BLaER1 (cell line): Measurements from ENCODE around the gene C11orf54.
A peak's percentile ranks its signal among the peaks of the same experiment; 100 is the strongest.

Source experiments
- H3K27ac ChIP-seq: shearing (Covaris generic); formaldehyde crosslinking; 2 replicates; pipeline ENCODE4 v1.8.1; 2022
- H3K27me3 ChIP-seq: shearing (Covaris generic); formaldehyde crosslinking; 2 replicates; pipeline ENCODE4 v1.8.1; 2022
- H3K36me3 ChIP-seq: shearing (Covaris generic); formaldehyde crosslinking; 2 replicates; pipeline ENCODE4 v1.8.1; 2022
- H3K4me1 ChIP-seq: shearing (Covaris generic); formaldehyde crosslinking; 2 replicates; pipeline ENCODE4 v1.8.1; 2022
- H3K4me2 ChIP-seq: shearing (Covaris generic); formaldehyde crosslinking; 2 replicates; pipeline ENCODE4 v1.8.1; 2022
- H3K4me3 ChIP-seq: shearing (Covaris generic); formaldehyde crosslinking; 2 replicates; pipeline ENCODE4 v1.8.1; 2022
- H3K9ac ChIP-seq: shearing (Covaris generic); formaldehyde crosslinking; 2 replicates; pipeline ENCODE4 v1.8.1; 2022
- H3K9me3 ChIP-seq: shearing (Covaris generic); formaldehyde crosslinking; 2 replicates; pipeline ENCODE4 v1.8.1; 2022
- H4K20me1 ChIP-seq: shearing (Covaris generic); formaldehyde crosslinking; 2 replicates; pipeline ENCODE4 v1.8.1; 2022
- Cebpa-rat ChIP-seq: shearing (Covaris generic); IDR thresholded peaks from 2 replicates; pipeline ENCODE4 v1.8.1; 2022

Gene C11orf54

DNA sequence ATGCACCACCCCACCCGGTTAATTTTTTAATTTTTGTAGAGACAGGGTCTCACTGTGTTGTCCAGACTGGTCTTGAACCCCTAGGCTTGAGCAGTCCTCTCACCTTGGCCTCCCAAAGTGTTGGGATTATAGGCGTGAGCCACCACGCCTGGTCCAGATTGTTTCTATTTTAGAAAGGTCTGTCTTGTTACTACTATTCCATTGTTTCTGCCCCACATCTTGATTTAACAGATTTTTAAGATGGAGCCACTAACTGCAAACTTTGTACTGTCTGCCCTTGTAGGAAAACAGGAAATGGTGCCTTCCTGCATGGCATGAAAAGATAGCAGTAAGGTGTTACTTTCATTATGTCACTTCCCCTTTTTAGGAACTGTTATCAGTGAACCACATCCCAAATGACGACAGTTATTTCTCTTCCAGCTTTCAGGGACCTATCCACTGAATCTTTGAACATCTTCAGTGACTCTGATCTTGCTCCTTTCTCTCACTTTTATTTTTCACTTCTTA, 23.4 kb upstream of the C11orf54 start:
- H3K27ac ChIP-seq: peak overlapping the region; percentile 81
- peak overlapping the region; percentile 69 for H3K4me2 ChIP-seq
- H3K4me3 ChIP-seq: no peak overlapping the region
- peaks cover 6% of the 10 kb centered on the region; the same call in 1 of the 2 replicates for H3K9me3 ChIP-seq
- no peaks in the 10 kb centered on the region for H4K20me1 ChIP-seq
- H3K9ac ChIP-seq: no peak overlapping the region
- peaks cover 21% of the 10 kb centered on the region for H3K4me1 ChIP-seq
- H3K36me3 ChIP-seq: peaks cover 84% of the 10 kb centered on the region
- TF ChIP-seq Cebpa-rat: no peak
- no peaks in the 10 kb centered on the region for H3K27me3 ChIP-seq

DNA sequence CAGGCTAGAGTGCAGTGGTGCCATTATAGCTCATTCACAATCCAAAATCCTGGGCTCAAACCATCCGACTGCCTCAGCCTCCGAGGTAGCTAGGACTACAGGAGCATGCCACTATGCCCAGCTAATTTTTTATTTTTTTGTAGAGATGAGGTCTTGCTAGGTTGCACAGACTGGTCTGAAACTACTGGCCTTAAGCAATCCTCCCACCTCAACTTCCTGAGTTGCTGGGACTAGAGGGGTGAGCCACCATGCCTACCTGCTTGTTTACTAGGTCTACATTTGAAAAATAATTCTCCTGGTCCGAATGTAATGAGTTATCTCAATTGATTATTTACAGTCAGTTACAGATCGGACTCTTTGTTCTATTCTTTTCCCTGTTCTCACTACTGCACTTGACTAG, 22.2 kb upstream of the C11orf54 start:
- Histone ChIP-seq H3K27me3 (no peaks in the 10 kb centered on the region), H4K20me1 (no peaks in the 10 kb centered on the region), H3K9me3 (peaks cover 6% of the 10 kb centered on the region; the same call in 1 of the 2 replicates), H3K4me2 (no peak overlapping the region), H3K36me3 (peaks cover 82% of the 10 kb centered on the region), H3K27ac (peak overlapping the region; percentile 81; the same call in 1 of the 2 replicates), H3K9ac (no peak overlapping the region), H3K4me1 (peaks cover 21% of the 10 kb centered on the region), H3K4me3 (no peak overlapping the region)
- no peak for TF ChIP-seq Cebpa-rat

DNA sequence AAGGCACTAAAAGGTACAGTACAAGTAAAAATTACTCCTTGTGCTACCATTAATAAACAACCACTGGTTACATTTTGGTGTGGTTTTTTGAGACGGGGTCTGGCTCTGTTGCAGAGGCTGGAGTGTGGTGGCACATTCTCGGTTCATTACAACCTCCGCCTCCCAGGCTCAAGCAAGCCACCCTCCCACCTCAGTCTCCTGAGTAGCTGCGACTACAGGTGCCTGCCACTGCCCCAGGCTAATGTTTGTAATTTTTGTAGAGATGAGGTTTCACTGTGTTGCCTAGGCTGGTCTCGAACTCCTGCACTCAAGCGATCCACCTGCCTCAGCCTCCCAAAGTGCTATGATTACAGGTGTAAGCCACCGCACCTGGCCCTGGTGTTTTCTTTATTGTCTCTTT, 20.9 kb upstream of the C11orf54 start:
- H3K9ac ChIP-seq: no peak overlapping the region
- TF ChIP-seq Cebpa-rat: no peak
- no peak overlapping the region for H3K27ac ChIP-seq
- H3K4me2 ChIP-seq: no peak overlapping the region
- peaks cover 21% of the 10 kb centered on the region for H3K4me1 ChIP-seq
- H3K27me3 ChIP-seq: no peaks in the 10 kb centered on the region
- peaks cover under 1% of the 10 kb centered on the region; the same call in 1 of the 2 replicates for H3K9me3 ChIP-seq
- no peaks in the 10 kb centered on the region for H4K20me1 ChIP-seq
- H3K4me3 ChIP-seq: no peak overlapping the region
- peaks cover 82% of the 10 kb centered on the region for H3K36me3 ChIP-seq

DNA sequence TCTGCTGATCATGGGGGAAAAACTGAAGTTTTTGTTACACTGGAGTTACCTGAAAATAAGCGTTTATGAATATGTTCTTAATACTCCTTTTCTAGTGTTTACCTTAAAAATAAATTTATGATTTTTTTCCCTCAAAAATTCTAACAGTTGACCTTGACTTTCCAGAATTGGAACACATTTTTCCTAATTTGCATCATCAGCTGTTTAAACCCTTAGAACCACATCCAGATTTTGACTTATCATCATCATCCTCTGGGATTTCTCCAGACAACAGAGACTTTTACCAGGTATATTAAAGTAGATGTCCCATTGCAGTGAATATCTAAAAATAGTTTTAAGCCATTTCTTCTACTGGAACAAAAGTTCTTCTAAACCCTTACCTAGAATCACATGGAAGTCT, 17.4 kb upstream of the C11orf54 start:
- TF ChIP-seq Cebpa-rat: no peak
- no peak overlapping the region for H3K27ac ChIP-seq
- no peak overlapping the region for H3K4me3 ChIP-seq
- no peaks in the 10 kb centered on the region for H3K27me3 ChIP-seq
- peaks cover 22% of the 10 kb centered on the region for H4K20me1 ChIP-seq
- H3K9ac ChIP-seq: no peak overlapping the region
- no peaks in the 10 kb centered on the region for H3K9me3 ChIP-seq
- H3K4me2 ChIP-seq: no peak overlapping the region
- H3K36me3 ChIP-seq: peaks cover 94% of the 10 kb centered on the region
- no peaks in the 10 kb centered on the region for H3K4me1 ChIP-seq

DNA sequence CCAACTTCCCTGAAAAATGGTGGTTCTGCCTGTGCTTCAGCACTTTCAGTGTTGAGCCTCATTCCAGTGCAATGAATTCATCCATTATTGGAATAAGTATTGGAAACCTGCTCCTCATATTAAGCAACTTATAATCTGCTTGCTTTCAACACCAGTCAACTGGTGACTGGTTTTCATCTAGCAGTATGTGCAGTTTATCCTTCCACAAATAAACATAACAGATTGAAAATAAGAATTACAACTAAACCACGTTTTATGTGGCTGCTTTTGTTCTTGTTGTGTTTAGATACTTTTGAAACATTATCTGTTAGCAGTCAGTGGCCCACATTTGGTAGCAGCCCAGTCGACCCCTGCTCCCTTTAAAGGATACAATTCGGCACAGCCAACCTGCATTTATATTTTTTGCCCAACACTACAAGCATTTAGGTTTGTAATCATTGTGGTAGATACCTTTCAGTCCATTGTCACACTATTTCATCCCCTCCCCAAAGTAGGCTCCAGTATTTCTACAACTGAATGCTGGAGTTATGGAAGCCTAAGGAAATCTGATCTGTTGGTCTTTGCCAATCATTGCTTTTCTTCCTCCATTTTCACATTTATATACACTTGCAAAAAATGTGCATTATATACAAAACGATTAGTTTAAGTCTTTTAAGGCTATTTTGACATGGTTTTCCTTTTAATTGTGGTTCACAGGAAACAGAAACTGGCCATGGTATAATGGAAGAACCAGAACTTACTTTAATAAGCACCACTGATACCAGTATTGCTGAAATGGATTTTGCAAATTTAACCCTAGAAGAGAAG, 13.3 kb upstream of the C11orf54 start:
- Histone ChIP-seq H3K9ac (no peak overlapping the region), H3K27ac (no peak overlapping the region), H3K4me2 (no peak overlapping the region), H3K4me1 (peaks cover 2% of the 10 kb centered on the region), H3K4me3 (no peak overlapping the region), H3K27me3 (no peaks in the 10 kb centered on the region), H3K9me3 (no peaks in the 10 kb centered on the region), H4K20me1 (peaks cover 63% of the 10 kb centered on the region), H3K36me3 (peaks cover 98% of the 10 kb centered on the region)
- no peak for TF ChIP-seq Cebpa-rat

DNA sequence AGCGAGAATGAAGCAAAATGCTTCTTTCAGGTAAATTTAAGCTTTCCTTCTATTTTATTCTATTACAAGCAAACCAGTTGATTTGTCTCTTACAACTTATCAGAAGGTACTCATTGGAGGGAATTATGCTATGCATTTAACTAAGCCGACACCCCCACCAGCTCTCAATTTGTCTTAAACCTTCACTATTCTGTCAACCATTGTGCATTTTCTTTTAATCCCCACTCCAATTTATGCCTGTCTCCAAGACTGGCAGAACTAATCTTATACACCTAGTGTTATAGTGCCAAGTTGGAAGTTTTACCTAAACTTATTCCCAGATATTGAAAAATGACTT, 12.7 kb upstream of the C11orf54 start:
- peaks cover 68% of the 10 kb centered on the region for H4K20me1 ChIP-seq
- no peaks in the 10 kb centered on the region for H3K9me3 ChIP-seq
- no peak overlapping the region for H3K4me3 ChIP-seq
- no peak overlapping the region for H3K27ac ChIP-seq
- peaks cover 7% of the 10 kb centered on the region for H3K4me1 ChIP-seq
- no peak overlapping the region for H3K9ac ChIP-seq
- no peak for TF ChIP-seq Cebpa-rat
- H3K36me3 ChIP-seq: peaks cover 98% of the 10 kb centered on the region
- H3K27me3 ChIP-seq: no peaks in the 10 kb centered on the region
- no peak overlapping the region for H3K4me2 ChIP-seq

DNA sequence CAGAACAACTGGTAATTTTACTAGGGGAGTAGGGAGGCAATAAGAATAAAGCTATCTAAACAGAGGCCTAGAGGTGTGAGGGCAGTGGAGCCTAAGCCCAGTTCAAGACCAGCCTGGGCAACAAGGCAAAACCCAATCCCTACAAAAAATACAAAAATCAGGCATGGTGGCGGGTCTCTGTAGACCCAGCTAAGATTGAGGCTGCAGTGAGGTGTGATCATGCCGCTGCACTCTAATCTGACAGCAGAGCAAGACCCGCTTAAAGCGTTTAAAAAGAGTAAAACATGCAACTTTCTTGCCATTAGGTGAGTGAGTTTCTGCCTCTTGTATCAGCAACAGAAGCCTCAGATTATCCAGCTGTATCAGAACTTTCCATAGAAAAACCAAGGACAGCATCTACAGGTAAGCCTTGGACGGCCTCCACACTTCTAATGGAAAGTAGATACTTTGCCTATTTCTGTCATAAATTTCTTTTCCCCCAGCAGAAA, 12.3 kb upstream of the C11orf54 start:
- peaks cover 12% of the 10 kb centered on the region for H3K4me1 ChIP-seq
- H3K4me2 ChIP-seq: no peak overlapping the region
- TF ChIP-seq Cebpa-rat: no peak
- H3K9me3 ChIP-seq: no peaks in the 10 kb centered on the region
- H3K4me3 ChIP-seq: no peak overlapping the region
- no peak overlapping the region for H3K9ac ChIP-seq
- peaks cover 72% of the 10 kb centered on the region for H4K20me1 ChIP-seq
- no peaks in the 10 kb centered on the region for H3K27me3 ChIP-seq
- H3K36me3 ChIP-seq: peaks cover 98% of the 10 kb centered on the region
- H3K27ac ChIP-seq: no peak overlapping the region

DNA sequence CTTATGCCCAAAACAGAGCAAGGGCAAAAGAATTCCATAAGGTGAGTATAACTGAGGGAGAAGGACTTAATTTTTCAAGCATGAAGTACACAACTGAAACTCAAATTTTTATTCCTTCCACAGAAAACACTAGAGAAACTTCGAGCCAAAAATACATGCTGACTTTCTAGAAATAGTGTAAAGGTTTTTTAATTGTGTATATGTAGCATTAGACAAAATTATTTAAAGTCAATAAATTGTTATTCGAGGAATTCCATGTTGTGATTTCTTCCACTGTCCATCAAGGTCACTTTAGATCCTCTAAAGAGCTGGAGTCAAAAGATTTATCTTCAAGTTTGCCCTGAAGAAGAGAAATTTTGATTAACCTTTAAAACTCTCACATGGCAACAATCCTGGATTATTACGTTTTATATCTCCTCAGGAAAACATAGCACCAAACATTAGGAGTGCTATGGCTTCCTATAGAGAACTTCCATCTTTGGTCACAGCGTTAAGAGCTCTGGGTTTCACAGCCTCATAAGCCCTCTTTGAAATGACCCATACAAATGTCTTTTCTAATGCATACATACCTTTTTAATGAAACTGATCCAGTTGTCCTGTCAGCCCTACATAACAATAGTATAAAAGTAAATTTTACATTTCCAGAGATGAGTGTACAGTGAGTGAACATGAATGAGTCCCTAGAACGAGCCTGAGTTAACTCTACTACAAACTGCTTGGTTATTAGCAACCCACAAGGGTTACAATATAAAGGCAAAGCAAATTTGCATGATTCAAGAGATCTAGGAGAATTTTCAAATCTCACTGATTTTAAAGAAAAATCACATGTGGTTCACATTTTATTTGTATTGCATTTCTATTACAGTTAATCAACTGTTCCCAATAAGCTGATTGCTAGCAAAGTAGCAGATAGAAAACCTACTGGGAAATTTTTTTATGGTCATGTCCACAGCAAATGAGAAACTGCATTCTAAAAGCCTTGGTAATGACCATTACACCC, 11.1 kb upstream of the C11orf54 start:
- Histone ChIP-seq H3K4me3 (no peak overlapping the region), H3K9me3 (no peaks in the 10 kb centered on the region), H3K4me2 (no peak overlapping the region), H3K9ac (no peak overlapping the region), H3K4me1 (peaks cover 24% of the 10 kb centered on the region), H3K36me3 (peaks cover 98% of the 10 kb centered on the region), H4K20me1 (peaks cover 85% of the 10 kb centered on the region), H3K27ac (no peak overlapping the region), H3K27me3 (no peaks in the 10 kb centered on the region)
- no peak for TF ChIP-seq Cebpa-rat

DNA sequence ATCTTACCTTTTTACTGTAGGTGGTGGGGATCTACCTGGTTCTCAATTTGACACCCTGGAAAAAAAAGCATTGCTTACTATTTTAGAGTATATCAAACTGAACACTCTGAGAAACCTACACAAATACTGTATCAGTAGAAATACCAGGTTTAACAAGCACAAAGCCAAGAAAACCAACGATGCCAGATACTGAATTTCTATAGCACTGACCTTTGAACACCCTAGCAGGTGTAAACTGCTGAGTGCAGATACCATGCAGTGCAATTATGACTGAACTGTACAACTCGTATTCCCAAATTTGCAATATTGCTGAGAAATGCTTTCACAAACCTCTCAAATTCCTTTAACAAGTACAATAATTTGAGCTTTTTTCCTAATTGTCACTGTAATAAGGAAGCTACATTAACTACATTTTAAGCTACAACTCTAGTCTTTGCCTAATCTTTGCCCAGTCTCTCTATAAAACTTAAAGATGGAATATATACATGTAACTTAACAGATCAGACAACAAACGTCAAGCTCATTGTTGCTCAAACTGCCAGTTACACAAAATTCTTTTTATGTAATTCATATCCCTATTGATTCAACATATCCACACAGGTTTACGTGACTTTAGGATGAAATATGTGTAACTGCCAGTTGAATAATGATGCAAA, 9.1 kb upstream of the C11orf54 start:
- no peak overlapping the region for H3K4me3 ChIP-seq
- no peak overlapping the region for H3K4me2 ChIP-seq
- peaks cover 43% of the 10 kb centered on the region for H3K4me1 ChIP-seq
- no peaks in the 10 kb centered on the region for H3K9me3 ChIP-seq
- peaks cover 98% of the 10 kb centered on the region for H3K36me3 ChIP-seq
- peaks cover 99% of the 10 kb centered on the region for H4K20me1 ChIP-seq
- H3K27ac ChIP-seq: no peak overlapping the region
- H3K27me3 ChIP-seq: no peaks in the 10 kb centered on the region
- no peak overlapping the region for H3K9ac ChIP-seq
- no peak for TF ChIP-seq Cebpa-rat
